ENCODE results near the gene STK4. TPM values are rescaled to one million over a fixed set of nuclear protein-coding genes. Genes with fewer than 3 reads are reported as not detected.

Gene STK4
- total RNA-seq, 1 experiment from 2014 or later, result 41.2 TPM

DNA sequence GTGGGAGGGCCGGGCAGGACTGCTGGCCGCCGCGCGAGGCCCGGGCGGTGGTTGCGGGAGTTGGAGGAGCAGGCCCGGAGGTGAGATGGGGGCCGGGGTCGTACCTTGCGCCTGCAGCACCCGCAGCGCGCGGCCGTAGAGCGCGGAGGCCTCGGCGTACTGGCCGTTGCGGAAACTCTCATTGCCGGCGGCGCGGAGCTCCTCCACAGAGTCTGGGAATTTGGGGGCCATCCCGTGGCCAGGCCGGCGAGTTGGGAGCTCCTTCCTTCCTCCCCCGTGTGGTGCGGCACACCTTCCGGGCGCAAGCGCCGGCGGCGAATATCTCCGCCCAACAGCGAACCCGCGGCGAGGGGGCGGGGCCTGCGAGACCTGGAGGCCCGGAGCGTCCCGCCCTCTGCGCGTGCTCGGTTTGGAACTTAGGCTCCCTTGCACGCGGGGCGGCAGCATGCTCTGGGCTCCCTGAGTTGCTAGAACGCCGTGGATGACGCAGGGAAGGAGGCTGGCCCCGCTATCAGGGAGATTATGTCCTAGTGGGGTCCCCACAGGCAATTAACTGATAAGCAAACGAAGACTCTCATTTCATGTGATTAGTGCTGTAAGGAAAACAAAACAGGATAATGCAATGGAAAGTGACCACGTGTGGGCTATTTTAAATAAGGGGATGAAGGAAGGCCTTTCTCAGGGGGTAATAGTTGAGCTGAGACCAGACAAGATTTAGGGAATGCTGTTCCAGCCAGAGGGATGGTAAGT is 6.0 kb upstream of the STK4 start, which contains the start of gene TOMM34 (continued):
- TF ChIP-seq E2F1 (CRISPR knock-in tag; IDR thresholded peaks at IDR 0.05) (no peak), NR1H2 (CRISPR knock-in tag; IDR thresholded peaks at IDR 0.05) (no peak), NFE2L1 (CRISPR knock-in tag; IDR thresholded peaks at IDR 0.05) (peak; percentile 60; the same call in 1 of the 2 replicates), MLX (CRISPR knock-in tag; IDR thresholded peaks at IDR 0.05) (no peak), SMAD4 (CRISPR knock-in tag; IDR thresholded peaks at IDR 0.05) (no peak), CREM (CRISPR knock-in tag; IDR thresholded peaks at IDR 0.05) (peak; percentile 66; the same call in 1 of the 2 replicates), ATF2 (CRISPR knock-in tag; IDR thresholded peaks at IDR 0.05; ENCODE audit: borderline replicate concordance, low read depth) (no peak), E2F5 (CRISPR knock-in tag; IDR thresholded peaks at IDR 0.05) (0 out of 2 replicates have a peak, but pooled peaks have one; percentile 63), NFYB (CRISPR knock-in tag; conservative IDR thresholded peaks at IDR 0.05; ENCODE audit: low read depth) (peak; percentile 27; the same call in 1 of the 2 replicates), SMAD3 (CRISPR knock-in tag; IDR thresholded peaks at IDR 0.05; ENCODE audit: borderline replicate concordance) (peak; percentile 86), ETV6 (CRISPR knock-in tag; IDR thresholded peaks at IDR 0.05) (peak; percentile 63; the same call in 1 of the 2 replicates), TCF7 (CRISPR knock-in tag; IDR thresholded peaks at IDR 0.05; ENCODE audit: low read depth) (0 out of 2 replicates have a peak, but pooled peaks have one; percentile 57), EMX1 (CRISPR knock-in tag; IDR thresholded peaks at IDR 0.05) (no peak), ESRRA (CRISPR knock-in tag; IDR thresholded peaks at IDR 0.05; ENCODE audit: borderline replicate concordance) (no peak), TEAD1 (CRISPR knock-in tag; IDR thresholded peaks at IDR 0.05) (peak; percentile 91), ZNF416 (CRISPR knock-in tag; IDR thresholded peaks at IDR 0.05) (no peak), ZBTB21 (CRISPR knock-in tag; IDR thresholded peaks at IDR 0.05; ENCODE audit: borderline replicate concordance) (no peak), E2F4 (CRISPR knock-in tag; IDR thresholded peaks at IDR 0.05; ENCODE audit: borderline replicate concordance, low read depth) (0 out of 2 replicates have a peak, but pooled peaks have one; percentile 59), ZNF671 (CRISPR knock-in tag; IDR thresholded peaks at IDR 0.05) (no peak), MYBL2 (CRISPR knock-in tag; IDR thresholded peaks at IDR 0.05) (peak; percentile 89; the same call in 1 of the 2 replicates), PRRX2 (CRISPR knock-in tag; IDR thresholded peaks at IDR 0.05) (no peak), HMGA2 (CRISPR knock-in tag; IDR thresholded peaks at IDR 0.05) (no peak), PRDM15 (CRISPR knock-in tag; IDR thresholded peaks at IDR 0.05) (no peak)
- TF ChIP-seq, protein P1, sequence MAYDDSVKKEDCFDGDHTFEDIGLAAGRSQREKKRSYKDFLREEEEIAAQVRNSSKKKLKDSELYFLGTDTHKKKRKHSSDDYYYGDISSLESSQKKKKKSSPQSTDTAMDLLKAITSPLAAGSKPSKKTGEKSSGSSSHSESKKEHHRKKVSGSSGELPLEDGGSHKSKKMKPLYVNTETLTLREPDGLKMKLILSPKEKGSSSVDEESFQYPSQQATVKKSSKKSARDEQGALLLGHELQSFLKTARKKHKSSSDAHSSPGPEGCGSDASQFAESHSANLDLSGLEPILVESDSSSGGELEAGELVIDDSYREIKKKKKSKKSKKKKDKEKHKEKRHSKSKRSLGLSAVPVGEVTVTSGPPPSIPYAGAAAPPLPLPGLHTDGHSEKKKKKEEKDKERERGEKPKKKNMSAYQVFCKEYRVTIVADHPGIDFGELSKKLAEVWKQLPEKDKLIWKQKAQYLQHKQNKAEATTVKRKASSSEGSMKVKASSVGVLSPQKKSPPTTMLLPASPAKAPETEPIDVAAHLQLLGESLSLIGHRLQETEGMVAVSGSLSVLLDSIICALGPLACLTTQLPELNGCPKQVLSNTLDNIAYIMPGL (CRISPR knock-in tag; IDR thresholded peaks at IDR 0.05), result peak; percentile 73; the same call in 1 of the 2 replicates
- TF ChIP-seq, protein P2, sequence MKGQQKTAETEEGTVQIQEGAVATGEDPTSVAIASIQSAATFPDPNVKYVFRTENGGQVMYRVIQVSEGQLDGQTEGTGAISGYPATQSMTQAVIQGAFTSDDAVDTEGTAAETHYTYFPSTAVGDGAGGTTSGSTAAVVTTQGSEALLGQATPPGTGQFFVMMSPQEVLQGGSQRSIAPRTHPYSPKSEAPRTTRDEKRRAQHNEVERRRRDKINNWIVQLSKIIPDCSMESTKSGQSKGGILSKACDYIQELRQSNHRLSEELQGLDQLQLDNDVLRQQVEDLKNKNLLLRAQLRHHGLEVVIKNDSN (CRISPR knock-in tag; IDR thresholded peaks at IDR 0.05), result peak; percentile 55; the same call in 1 of the 2 replicates
- TF ChIP-seq, protein P3, sequence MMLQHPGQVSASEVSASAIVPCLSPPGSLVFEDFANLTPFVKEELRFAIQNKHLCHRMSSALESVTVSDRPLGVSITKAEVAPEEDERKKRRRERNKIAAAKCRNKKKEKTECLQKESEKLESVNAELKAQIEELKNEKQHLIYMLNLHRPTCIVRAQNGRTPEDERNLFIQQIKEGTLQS (CRISPR knock-in tag; conservative IDR thresholded peaks at IDR 0.05), result no peak
